PC-3 (cell line): ENCODE results near the gene MGAT5. TPM values are rescaled to one million over a fixed set of nuclear protein-coding genes. Genes with fewer than 3 reads are reported as not detected.

Experiments used
- ATAC-seq: fragments of 200-7000 bp; cut with Tn5 transposase; 2 replicates; pipeline ENCODE4 v1.9.1; 2020; ENCODE audit warnings: mild to moderate bottlenecking, moderate library complexity
- BruUV-seq: library from RNA; stranded (reverse); fragments of 400-500 nt; replicated peaks from 2 replicates; lab custom pipeline; 2021; lab: Mats Ljungman, UMichigan
- CTCF ChIA-PET: fragments of 300-600 bp; sonication (Branson Sonifier 250); formaldehyde crosslinking; loops from one replicate; lab custom pipeline; 2022; ENCODE audit warnings: antibody characterized with exemption; lab: Charles Lee
- POLR2A ChIA-PET: fragments of 300-600 bp; sonication (Branson Sonifier 250); formaldehyde crosslinking; loops from one replicate; lab custom pipeline; 2022; ENCODE audit warnings: antibody characterized with exemption; ENCODE audit not compliant: unreplicated experiment; lab: Charles Lee
- DNase-seq: peaks from one replicate; pipeline ENCODE4 v3.0.0-alpha.2; 2015
- H2AFZ ChIP-seq: fragments of 300-600 bp; sonication (generic); 2 replicates; pipeline ENCODE4 v1.6.0; 2016; ENCODE audit warnings: antibody characterized with exemption, low read length
- H3F3A ChIP-seq: fragments of 300-600 bp; sonication (generic); one replicate; pipeline ENCODE4 v1.6.0; 2017; ENCODE audit warnings: antibody characterized with exemption, low read length, control low read depth, mild to moderate bottlenecking; ENCODE audit not compliant: unreplicated experiment
- H3K27ac ChIP-seq: fragments of 300-600 bp; sonication (generic); 2 replicates; pipeline ENCODE4 v1.5.1; 2016; ENCODE audit warnings: mild to moderate bottlenecking, low read length
- H3K27me3 ChIP-seq: fragments of 300-600 bp; sonication (generic); 2 replicates; pipeline ENCODE4 v1.6.1; 2016; ENCODE audit warnings: low read length, mixed read lengths
- H3K36me3 ChIP-seq: fragments of 300-600 bp; sonication (generic); 2 replicates; pipeline ENCODE4 v1.6.1; 2016; ENCODE audit warnings: low read depth, mixed run types, low read length, mixed read lengths
- H3K4me1 ChIP-seq: fragments of 300-600 bp; sonication (generic); 2 replicates; pipeline ENCODE4 v1.5.1; 2016; ENCODE audit warnings: low read length; ENCODE audit not compliant: insufficient read depth
- H3K4me2 ChIP-seq: fragments of 300-600 bp; sonication (generic); 2 replicates; pipeline ENCODE4 v1.6.0; 2016; ENCODE audit warnings: low read length
- H3K4me3 ChIP-seq: fragments of 300-600 bp; sonication (generic); 2 replicates; pipeline ENCODE4 v1.5.1; 2016; ENCODE audit warnings: mild to moderate bottlenecking, low read length, mixed read lengths
- H3K79me2 ChIP-seq: fragments of 300-600 bp; sonication (generic); 2 replicates; pipeline ENCODE4 v1.6.1; 2017; ENCODE audit warnings: low read length, mixed read lengths
- H3K9ac ChIP-seq: fragments of 300-600 bp; sonication (generic); 2 replicates; pipeline ENCODE4 v1.6.0; 2016; ENCODE audit warnings: mild to moderate bottlenecking, low read length
- H3K9me2 ChIP-seq: fragments of 300-600 bp; sonication (generic); replicated peaks from 2 replicates; pipeline ENCODE4 v1.6.1; 2016; ENCODE audit warnings: mixed run types, low read length, mixed read lengths
- H3K9me3 ChIP-seq: fragments of 300-600 bp; sonication (generic); 2 replicates; pipeline ENCODE4 v1.6.1; 2016; ENCODE audit warnings: low read length, mixed read lengths
- H4K20me1 ChIP-seq: fragments of 300-600 bp; sonication (generic); 2 replicates; pipeline ENCODE4 v1.6.1; 2016; ENCODE audit warnings: low read length, mixed read lengths
- EZH2 ChIP-seq: fragments of 300-600 bp; sonication (generic); IDR thresholded peaks from one replicate; pipeline ENCODE4 v1.6.1; 2017; ENCODE audit warnings: antibody characterized with exemption, mild to moderate bottlenecking, low read length; ENCODE audit not compliant: unreplicated experiment
- EZH2phosphoT487 ChIP-seq: fragments of 300-600 bp; sonication (generic); IDR thresholded peaks from 2 replicates; pipeline ENCODE4 v1.6.1; 2018; ENCODE audit warnings: mild to moderate bottlenecking, antibody characterized with exemption, low read length, borderline replicate concordance
- intact Hi-C: fragments of 100-400 bp; cut with micrococcal nuclease; formaldehyde crosslinking; loops from 2 replicates; pipeline ENCODE4 v1.9.0; 2023
- total RNA-seq: library from RNA; depleted of rRNA; stranded (reverse); fragments of >200 nt; gene quantifications from 2 replicates; pipeline ENCODE4 v1.2.3, GENCODE V29; 2014
- TF ChIP-seq, protein P1 (sequence below): fragments of 300-600 bp; sonication (generic); conservative IDR thresholded peaks from 2 replicates; pipeline ENCODE4 v1.5.1; 2017; ENCODE audit warnings: antibody characterized with exemption, low read depth, mild to moderate bottlenecking, low read length

The MGAT5 gene
- total RNA-seq, 1 experiment from 2014 or later, result 33.8 TPM

DNA sequence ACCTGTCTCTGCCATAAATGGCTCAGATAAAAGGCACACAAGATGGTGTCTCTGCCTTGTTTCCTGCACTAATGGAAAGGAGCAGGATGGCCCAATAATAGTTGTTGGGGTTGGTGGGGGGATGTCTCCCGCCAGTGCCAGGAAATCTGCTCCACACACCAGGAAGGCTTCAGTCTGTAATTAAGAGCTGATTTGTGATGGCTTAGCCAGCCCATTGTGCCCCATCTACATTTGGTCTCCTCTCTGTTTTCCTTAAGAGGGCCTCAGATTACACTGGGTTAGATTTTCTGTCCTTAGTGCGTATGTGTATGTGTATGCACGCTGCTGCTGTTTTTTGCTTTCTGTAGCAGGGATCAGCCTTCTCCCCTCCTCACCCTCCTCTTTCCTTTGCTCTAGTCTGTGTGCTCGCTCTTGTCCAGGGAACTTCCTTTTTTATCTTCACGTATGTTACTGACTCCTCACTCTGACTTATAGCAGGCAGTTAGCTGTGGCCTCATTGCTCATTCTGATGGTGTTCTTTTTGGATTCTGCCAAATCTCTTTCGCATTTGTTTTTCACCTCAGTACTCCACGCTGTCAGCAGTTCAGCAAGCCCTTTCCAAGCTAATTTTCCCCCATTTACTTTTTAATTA, 33.4 kb upstream of the MGAT5 start:
- no TSS peak for BruUV-seq
- peaks cover 28% of the 10 kb centered on the region for H3K79me2 ChIP-seq
- 0 out of 2 replicates have a peak, but pooled peaks cover 4% of the 10 kb centered on the region for H4K20me1 ChIP-seq
- H3K9me2 ChIP-seq, result no peaks in the 10 kb centered on the region
- no peak overlapping the region for H3K4me3 ChIP-seq
- no peak overlapping the region for H3K9ac ChIP-seq
- no peak overlapping the region for H3K27ac ChIP-seq
- H3K4me2 ChIP-seq, result no peak overlapping the region
- intact Hi-C loops, result no loop called here
- ATAC-seq (no peak), DNase-seq (no peak)
- no peaks in the 10 kb centered on the region for H3K9me3 ChIP-seq
- no peaks in the 10 kb centered on the region for H3K27me3 ChIP-seq
- no peaks in the 10 kb centered on the region for H3F3A ChIP-seq
- ChIA-PET POLR2A (no interaction called here), CTCF (no interaction called here)
- H2AFZ ChIP-seq, result no peak overlapping the region
- H3K4me1 ChIP-seq, result peaks cover 13% of the 10 kb centered on the region
- no peaks in the 10 kb centered on the region for H3K36me3 ChIP-seq
- TF ChIP-seq EZH2phosphoT487, result no peak
- TF ChIP-seq, protein P1, sequence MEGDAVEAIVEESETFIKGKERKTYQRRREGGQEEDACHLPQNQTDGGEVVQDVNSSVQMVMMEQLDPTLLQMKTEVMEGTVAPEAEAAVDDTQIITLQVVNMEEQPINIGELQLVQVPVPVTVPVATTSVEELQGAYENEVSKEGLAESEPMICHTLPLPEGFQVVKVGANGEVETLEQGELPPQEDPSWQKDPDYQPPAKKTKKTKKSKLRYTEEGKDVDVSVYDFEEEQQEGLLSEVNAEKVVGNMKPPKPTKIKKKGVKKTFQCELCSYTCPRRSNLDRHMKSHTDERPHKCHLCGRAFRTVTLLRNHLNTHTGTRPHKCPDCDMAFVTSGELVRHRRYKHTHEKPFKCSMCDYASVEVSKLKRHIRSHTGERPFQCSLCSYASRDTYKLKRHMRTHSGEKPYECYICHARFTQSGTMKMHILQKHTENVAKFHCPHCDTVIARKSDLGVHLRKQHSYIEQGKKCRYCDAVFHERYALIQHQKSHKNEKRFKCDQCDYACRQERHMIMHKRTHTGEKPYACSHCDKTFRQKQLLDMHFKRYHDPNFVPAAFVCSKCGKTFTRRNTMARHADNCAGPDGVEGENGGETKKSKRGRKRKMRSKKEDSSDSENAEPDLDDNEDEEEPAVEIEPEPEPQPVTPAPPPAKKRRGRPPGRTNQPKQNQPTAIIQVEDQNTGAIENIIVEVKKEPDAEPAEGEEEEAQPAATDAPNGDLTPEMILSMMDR, result no peak
- TF ChIP-seq EZH2, result no peak

- Histone ChIP-seq H3K79me2 (peaks cover 11% of the 10 kb centered on the region; the same call in 1 of the 2 replicates), H4K20me1 (0 out of 2 replicates have a peak, but pooled peaks cover 4% of the 10 kb centered on the region), H3K9ac (no peak overlapping the region), H3K36me3 (peaks cover 4% of the 10 kb centered on the region; the same call in 1 of the 2 replicates), H3K4me2 (no peak overlapping the region), H3K27me3 (no peaks in the 10 kb centered on the region), H3K9me2 (no peaks in the 10 kb centered on the region), H3K4me1 (no peaks in the 10 kb centered on the region), H3K9me3 (no peaks in the 10 kb centered on the region), H3K27ac (no peak overlapping the region), H3F3A (no peaks in the 10 kb centered on the region), H3K4me3 (no peak overlapping the region), H2AFZ (no peak overlapping the region)
- intact Hi-C loops, result no loop called here
- TF ChIP-seq EZH2 (no peak), EZH2phosphoT487 (no peak)
- TF ChIP-seq, protein P1, result no peak
- no TSS peak for BruUV-seq
- DNase-seq, result no peak
- CTCF ChIA-PET, result no interaction called here
- ATAC-seq, result no peak
- POLR2A ChIA-PET, result no interaction called here
Measured at GRCh38 chr2:134224005-134224404, 29.9 kb upstream of the MGAT5 start.

- Histone ChIP-seq H3K36me3 (peaks cover 4% of the 10 kb centered on the region; the same call in 1 of the 2 replicates), H3K27me3 (no peaks in the 10 kb centered on the region), H3K79me2 (peaks cover 12% of the 10 kb centered on the region; the same call in 1 of the 2 replicates), H2AFZ (no peak overlapping the region), H3K4me1 (no peaks in the 10 kb centered on the region), H3F3A (no peaks in the 10 kb centered on the region), H3K4me2 (no peak overlapping the region), H3K9me2 (no peaks in the 10 kb centered on the region), H3K27ac (no peak overlapping the region), H4K20me1 (0 out of 2 replicates have a peak, but pooled peaks cover 4% of the 10 kb centered on the region), H3K4me3 (no peak overlapping the region), H3K9me3 (no peaks in the 10 kb centered on the region), H3K9ac (no peak overlapping the region)
- BruUV-seq, result no TSS peak
- ChIA-PET POLR2A (no interaction called here), CTCF (no interaction called here)
- DNase-seq (no peak), ATAC-seq (peak; percentile 35; the same call in 1 of the 2 replicates)
- intact Hi-C loops, result no loop called here
- TF ChIP-seq, protein P1, result no peak
- TF ChIP-seq EZH2phosphoT487 (no peak), EZH2 (no peak)
Measured at GRCh38 chr2:134225173-134225572, 28.7 kb upstream of the MGAT5 start.
